ENCODE results near the gene LARP6.

- TF ChIP-seq, protein P1, sequence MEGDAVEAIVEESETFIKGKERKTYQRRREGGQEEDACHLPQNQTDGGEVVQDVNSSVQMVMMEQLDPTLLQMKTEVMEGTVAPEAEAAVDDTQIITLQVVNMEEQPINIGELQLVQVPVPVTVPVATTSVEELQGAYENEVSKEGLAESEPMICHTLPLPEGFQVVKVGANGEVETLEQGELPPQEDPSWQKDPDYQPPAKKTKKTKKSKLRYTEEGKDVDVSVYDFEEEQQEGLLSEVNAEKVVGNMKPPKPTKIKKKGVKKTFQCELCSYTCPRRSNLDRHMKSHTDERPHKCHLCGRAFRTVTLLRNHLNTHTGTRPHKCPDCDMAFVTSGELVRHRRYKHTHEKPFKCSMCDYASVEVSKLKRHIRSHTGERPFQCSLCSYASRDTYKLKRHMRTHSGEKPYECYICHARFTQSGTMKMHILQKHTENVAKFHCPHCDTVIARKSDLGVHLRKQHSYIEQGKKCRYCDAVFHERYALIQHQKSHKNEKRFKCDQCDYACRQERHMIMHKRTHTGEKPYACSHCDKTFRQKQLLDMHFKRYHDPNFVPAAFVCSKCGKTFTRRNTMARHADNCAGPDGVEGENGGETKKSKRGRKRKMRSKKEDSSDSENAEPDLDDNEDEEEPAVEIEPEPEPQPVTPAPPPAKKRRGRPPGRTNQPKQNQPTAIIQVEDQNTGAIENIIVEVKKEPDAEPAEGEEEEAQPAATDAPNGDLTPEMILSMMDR (IDR thresholded peaks at IDR 0.05; ENCODE audit: low read depth, low read length): no peak
- TF ChIP-seq EZH2phosphoT487 (IDR thresholded peaks at IDR 0.05; ENCODE audit: low read depth): no peak
These were observed 46.8 kb downstream of the LARP6 start for GRCh38 chr15:70806992-70807712.
